Fibroblast of skin of left quadriceps (primary cell): Measurements from ENCODE around the gene NPIPA5.
"Not testable (repeated sequence)": the region's sequence is repeated elsewhere in the genome, so short reads cannot be mapped to it uniquely, and the experiment has no call there.

Experiments
- DNase-seq, 2 experiments: peaks; one replicate each; pipeline ENCODE4 v3.0.0-alpha.2; 2013; ENCODE audit warnings: low read depth in 2 of 2

The NPIPA5 gene

DNA sequence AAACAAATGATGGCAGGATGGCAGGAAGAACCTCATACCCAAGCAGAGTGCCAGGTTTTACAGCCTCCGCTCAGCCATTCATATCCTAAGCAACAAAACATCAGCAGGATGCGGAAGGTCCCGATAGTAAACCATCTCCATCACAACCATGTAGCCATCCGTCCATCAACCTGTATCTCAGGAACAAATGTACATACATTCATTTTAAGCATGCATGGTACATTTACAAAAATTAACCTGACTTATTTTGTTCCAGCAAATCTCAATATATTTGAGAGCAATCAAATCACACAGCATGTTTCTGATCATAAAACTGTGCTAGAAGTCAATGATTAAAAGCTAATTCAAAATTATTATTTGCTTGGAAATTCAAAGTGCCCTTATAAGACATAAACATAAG lies at the start of gene NPIPA5:
TSS of gene NPIPA5 (minus strand) at position 101 of the 400 bp plus-strand sequence. CDS start at position 101, 0 bp downstream.
- DNase-seq = not testable (repeated sequence)

DNA sequence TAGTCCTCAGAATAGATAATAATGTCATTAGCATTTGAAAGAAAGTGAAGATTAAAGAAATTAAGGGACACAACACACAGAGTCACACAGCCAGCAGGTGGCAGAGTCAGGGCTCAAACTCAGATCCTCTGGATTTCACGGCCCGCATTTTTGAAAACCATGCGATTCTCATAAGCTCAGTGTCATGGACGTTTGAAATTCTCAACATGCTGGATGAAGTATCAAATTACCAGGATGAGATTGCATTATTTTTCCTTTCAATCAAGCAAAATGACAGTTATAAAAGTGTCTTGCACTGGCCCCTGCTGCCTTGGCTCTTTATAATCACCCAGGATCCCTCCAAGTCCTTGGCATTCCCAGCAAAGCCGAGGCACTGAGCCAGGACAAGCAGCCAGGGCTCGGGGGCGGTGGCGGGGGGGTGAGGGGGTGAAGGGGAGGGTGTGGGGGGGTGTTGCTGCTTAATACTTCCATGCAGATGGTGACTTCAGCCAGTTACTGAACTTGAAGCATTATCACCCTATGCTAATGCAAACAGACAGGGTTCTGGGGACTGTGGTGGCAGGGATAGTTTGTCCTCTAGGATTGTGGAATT lies 49.6 kb upstream of the NPIPA5 start:
- peak; percentile 76 to 83 for DNase-seq

DNA sequence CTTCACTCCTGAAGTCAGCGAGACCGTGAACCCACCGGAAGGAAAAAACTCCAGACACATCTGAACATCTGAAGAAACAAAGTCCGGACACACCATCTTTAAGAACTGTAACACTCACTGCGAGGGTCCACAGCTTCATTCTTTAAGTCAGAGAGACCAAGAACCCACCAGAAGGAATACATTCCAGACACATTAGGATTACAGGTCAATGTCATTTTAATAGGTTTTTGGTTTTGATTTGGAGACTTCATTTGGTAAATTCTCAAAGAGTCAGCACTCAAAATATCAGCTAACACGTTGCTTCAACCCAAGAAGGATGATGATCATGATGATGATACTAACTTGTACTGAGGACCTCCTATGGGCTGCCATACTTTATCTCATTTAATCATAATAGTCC lies 48.7 kb upstream of the NPIPA5 start:
- no peak for DNase-seq

DNA sequence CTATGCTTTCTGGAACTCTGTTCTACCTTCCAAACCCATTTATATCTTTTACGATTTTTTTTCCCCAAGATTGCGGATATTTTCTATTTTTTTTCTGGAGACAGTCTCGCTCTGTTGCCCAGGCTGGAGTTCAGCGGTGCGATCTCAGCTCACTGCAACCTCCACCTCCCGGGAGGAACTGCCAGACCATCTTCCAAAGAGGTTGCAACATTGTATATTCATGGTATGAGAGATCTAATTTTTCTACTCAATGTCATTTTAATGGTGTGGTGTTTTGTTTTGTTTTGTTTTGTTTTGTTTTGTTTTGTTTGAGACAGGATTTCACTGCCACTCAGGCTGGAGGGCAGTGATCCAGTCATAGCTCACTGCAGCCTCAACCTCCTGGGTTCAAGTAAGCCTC lies 47.8 kb upstream of the NPIPA5 start:
- DNase-seq = no peak

DNA sequence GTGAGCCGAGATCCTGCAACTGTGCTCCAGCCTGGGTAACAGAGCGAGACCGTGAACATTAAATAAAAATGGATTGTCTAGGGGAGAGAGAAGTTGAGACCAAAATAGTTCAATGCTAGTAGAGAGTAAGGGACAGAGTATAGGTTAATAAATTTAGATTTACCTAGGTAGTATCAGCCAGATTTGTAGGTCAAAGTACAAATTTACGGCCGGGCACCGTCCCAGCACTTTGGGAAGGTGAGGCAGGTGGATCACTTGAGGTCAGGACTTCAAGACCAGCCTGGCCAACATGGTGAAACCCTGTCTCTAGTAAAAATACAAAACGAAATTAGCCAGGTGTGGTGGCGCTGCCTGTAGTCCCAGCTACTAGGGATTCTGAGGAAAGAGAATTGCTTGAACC lies 44.1 kb upstream of the NPIPA5 start:
- DNase-seq = no peak

DNA sequence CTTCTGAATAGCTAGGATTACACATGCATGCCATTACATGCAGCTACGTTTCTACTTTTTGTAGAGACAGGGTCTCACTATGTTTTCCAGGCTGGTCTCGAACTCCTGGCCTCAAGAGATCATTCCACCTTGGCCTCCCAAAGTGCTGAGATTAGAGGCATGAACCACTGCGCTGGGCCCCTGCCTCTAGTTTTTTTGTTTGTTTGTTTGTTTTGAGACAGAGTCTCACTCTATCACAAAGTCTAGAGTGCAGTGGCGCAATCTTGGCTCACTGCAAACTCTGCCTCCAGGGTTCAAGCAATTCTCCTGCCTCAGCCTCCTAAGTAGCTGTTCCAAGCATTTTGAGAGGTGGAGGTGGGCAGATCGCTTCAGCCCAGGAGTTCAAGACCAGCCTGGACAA lies 43.6 kb upstream of the NPIPA5 start:
- DNase-seq = not testable (repeated sequence)

DNA sequence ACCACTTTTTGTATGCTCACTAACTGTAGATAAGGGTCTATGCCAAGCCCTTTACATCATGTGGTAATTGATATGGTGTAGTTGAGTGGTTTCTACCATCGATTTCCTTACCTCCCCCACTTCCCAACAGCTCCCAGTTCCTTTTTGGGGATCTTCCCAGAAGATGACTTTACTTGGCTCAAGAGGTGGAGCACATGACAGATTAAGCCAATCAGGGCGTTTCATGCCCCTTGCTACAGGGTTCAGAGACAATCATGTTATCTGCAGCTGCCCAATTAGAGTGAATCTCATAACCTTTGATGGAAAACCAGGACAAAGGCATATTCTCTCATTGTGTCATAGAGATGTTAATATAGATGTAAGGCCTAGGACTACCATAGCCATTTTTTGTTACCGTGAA lies 40.1 kb upstream of the NPIPA5 start:
- DNase-seq = no peak

DNA sequence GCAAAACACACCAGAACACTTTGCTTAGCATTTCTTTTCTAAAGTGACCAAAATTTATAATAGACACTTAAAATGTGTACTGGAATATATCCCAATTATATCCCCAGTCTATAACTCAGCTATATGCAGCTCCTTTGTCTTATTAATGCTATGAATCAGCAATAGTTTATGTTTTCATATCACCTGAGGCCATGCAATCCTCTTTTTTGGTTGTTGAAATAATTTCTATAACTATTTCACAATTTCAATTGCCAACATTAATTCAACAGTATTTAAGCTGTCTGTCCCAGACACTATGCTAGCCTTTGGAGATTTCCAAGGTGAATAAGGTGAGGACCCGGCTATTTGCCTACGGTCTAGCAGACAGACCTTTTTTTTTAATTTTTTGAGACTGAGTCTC lies 39.1 kb upstream of the NPIPA5 start:
- no peak for DNase-seq

DNA sequence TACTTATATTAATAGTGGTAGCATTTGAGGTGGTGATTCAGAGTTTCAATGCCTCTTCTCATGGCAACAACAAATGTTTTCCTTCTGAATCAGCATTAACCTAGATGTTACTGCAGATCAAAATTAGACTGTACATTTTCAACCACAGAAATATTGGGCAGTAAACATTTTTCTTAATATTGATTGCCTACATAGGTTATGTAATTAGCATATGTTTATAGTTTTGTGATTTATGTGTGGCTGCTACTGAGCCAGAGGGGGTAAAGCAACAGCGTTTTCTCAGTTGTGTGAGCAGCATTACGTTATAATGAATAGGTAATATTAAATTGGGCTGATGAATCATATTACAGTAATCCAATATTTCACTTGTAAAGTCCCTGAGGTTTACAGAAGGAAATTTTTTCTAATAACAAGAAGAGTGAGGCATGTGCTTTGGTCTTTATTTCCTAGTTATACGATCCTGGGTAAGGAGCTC lies 37.5 kb upstream of the NPIPA5 start:
- no peak for DNase-seq

DNA sequence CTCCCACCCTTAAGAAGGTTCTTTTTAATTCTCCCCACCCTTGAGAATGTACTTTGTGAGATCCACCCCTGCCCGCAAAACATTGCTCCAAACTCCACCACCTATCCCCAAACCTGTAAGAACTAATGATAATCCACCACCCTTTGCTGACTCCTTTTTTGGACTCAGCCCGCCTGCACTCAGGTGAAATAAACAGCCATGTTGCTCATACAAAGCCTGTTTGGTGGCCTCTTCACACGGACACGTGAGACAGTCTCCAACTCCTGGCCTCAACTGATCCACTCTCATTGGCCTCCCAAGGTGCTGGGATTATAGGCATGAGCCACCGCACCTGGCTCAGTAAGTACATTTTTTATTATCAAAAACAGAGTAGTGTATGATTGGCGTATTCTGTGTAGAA lies 31.4 kb upstream of the NPIPA5 start:
- not testable (repeated sequence) for DNase-seq

DNA sequence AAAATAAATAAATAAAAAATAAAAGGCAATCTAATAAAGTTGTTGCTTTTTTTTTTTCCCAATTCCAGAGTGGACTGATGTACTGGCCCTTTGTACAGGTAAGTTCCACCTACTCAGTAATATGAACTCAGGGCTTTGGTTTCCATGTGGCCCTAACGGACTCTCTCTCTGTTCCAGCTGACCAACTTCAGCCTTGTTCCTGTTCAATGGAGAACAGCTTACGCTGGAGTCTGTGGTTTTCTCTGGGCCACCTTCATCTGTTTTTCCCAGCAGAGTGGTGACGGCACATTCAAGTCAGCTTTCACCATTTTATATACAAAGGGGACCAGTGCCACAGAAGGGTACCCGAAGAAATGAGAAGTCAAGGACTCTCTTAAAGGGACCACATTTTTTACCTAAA lies 29.7 kb upstream of the NPIPA5 start:
- DNase-seq = not testable (repeated sequence)

DNA sequence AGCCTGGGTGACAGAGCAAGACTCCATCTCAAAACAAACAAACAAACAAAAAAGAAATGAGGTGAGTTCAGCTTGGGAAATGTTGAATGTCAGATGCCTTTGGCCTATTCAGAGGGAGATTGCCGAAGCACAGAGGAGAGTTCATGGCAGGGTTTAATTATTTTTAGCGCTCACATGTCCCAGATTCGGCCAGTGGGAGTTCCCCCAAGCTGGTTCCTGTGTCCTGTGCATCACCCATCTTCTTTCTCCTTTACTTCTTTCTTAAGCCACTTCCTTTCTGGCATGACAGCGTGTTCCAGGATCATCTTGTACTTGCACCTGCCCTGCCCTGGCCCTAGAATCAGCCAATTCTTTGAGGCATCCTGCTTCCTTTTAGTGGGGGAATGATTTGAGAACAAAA lies 26.7 kb upstream of the NPIPA5 start:
- DNase-seq = no peak

DNA sequence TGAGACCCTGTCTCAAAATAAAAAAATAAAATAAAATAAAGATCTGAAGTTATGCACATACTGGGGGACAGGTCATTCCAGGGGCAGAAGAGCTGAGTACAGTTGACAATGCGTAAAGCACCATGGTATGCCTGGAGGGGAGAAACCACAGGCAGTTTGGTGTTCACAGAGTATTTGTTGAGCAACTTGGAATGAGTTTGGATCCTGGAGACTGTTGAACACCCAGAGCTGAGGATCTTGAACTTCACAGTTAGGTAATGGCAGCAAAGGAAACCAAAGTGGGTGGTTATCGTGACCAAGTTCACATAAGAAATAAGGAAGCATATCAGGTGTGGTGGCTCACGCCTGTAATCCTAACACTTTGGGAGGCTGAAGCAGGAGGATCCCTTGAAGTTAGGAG lies 26.0 kb upstream of the NPIPA5 start:
- DNase-seq = not testable (repeated sequence)

DNA sequence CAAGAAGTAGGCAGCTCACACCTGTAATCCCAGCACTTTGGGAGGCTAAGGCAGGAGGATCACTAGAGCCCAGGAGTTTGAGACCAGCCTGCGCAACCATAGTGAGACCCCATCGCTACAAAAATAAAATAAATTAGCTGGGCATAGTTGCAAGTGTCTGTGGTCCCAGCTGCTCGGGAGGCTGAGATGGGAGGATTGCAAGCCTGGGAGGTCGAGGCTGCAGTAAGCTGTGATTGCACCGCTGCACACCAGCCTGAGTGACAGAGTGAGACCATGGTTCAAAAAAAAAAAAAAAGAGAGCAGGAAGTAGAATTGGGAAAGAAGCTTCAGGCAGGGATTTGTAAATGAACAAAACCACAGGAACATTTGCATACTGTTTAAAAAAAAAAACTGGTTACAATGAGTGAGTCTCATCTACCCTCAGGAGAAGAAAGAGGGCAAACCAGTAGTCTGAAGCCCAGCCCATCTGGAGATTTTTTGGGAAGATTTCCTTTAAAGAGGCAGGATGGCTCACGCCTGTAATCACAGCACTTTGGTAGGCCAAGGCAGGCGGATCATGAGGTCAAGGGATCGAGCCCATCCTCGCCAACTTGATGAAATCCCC lies 25.4 kb upstream of the NPIPA5 start:
- no peak for DNase-seq

DNA sequence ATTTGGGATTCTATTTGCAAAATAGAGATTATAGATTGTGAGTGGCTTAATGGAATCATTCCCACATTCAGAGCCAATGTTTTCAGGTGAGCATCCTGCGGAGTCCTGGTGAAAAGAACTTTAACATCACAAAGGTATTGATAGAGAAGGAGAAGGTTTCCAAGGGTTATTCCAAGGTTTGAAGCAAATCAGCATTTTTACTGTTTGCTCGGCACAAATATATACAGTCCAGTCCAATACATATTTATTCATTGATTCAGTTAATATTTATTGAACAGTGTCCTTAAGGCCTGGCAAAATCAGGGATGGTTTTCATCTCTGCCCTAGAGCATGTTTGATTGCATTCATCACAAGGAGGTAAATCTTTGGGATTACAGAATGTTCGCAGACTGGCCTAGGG lies 23.9 kb upstream of the NPIPA5 start:
- no peak for DNase-seq

DNA sequence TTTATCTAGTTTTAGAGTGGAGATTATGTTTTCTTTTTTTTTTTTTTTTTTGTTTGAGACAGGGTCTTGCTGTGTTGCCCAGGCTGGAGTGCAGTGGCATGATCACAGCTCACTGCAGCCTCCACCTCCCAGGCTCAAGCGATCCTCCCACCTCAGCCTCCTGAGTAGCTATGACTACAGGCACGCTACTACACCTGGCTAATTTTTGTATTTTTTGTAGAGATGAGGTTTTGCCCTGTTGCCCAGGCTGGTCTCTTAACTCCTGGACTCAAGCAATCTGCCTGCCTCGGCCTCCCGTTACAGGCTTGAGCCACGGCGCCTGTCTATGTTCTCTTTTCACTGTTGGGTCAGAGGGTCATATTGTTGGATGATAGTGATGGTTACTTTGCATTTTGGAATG lies 22.2 kb upstream of the NPIPA5 start:
- not testable (repeated sequence) for DNase-seq

DNA sequence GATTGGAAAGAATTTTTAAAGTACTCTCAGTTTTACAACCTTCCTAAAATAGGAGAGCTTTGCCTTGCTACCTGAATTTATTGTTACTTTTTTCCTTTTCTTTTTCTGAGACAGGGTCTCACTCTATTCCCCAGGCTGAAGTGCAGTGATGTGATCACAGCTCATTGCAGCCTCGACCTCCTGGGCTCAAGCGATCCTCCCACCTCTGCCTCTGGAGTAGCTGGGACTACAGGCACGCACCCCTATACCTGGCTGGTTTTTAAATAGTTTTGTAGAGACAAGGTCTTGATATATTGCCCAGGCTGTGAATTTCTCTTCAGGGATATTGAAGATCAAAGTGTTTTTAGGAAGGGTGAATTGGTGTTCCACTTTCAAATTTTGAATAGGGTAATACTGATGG lies 21.2 kb upstream of the NPIPA5 start:
- no peak for DNase-seq

DNA sequence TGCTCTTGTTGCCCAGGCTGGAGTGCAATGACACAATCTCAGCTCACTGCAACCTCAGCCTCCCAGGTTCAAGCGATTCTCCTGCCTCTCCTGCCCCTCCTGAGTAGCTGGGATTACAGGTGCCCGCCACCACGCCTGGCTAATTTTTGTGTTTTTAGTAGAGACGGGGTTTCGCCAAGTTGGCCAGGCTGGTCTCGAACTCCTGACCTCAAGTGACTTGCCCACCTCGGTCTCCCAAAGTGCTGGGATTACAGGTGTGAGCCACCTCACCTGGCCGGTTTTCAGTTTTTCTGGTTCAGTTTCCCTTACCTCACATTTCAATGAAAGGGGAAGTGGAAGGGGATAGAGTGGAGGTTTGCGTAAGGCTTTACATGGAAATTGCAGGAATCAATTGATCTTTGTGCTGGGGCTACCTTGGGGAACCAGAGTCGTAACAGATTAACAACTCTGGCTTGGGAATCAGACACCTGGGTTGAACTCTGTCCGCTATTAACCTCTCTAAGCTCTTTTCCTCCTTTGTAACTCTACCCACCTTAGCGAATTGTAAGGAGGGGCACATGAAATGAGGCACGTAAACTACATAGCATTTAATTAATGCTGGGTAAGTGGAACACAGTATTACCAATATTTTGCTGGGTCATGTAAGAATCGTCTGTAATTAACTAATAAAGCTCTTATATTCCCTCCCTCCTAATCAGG lies 20.7 kb upstream of the NPIPA5 start:
- no peak for DNase-seq

DNA sequence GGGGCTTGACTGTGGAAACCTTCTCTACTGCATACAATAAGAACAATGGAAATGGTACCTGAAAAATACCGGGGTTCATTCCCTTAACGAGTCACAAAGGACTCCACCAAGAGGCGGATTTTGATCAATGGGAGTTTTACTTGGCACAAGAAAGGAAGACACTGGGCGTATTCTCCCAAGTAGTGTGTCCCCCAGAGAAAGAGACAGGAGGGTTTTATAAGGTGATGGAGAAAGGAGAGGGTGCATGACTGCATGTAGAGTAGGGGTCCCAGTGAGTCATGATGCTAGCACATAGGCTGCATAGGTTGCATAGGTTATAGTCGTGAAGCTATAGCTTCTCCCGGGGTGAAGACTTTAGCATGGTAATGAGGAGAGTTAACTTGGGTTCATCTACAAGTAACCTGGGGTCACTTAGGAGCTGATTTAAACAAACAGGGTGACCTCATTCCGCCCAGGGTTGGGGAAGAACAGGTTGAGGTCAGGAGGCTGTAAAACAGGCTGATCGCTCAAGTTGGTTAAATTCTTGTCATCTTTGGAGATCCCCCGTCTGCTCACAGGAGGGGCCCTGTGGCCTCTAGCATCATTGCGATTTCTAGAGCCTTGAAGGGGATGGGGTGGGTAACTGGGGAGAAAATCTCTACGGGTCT lies 19.0 kb upstream of the NPIPA5 start:
- no peak for DNase-seq

DNA sequence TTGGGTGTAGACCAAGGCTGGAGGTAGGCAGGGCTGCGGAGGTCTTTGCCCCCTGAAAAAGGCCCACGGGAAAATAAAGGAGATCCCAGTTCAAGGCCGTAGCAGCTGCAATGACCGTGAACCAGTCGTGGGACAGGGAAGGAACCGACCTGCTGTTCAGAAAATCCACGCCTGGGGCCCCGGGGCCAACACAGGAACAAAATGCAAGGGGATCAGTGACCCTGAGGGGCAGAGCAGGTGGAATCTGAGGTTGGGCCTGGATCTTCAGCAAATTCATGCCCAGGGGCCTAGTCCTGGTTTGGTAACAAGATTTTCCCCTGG lies 18.4 kb upstream of the NPIPA5 start:
- DNase-seq = not testable (repeated sequence)

DNA sequence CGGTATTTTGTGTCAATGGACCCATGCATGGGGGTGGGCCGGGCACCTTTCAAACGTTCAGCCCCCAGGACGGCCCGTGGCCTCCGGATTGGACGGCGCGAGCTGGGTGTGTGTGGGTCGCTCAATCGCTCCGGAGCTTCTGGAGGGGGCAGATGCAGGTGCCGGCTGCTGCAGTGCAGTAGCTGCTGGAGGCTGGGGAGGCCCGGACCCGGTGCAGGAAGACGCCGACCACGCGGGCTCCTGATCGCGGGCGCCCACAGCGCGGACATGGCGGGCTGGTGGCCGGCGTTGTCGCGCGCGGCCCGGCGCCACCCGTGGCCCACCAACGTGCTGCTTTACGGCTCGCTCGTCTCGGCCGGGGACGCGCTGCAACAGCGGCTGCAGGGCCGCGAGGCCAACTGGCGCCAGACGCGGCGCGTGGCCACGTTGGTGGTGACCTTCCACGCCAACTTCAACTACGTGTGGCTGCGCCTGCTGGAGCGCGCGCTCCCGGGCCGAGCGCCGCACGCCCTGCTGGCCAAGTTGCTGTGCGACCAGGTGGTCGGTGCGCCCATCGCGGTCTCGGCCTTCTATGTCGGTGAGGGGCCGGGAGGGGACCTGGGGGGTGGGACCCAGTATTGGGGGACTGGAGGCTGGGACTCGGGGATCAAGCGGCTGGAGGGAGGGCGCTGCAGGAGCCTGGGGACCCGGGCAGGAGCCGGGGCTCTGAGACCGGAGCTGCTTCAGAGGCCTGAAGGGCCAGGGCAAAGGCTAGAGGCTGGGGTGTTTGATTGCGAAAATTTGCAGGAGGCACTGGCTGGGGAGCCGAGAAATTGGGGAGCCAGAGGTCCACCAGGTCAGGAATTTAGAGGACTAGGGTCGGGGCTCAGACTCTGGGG lies 17.8 kb upstream of the NPIPA5 start, which contains the start of gene MPV17L:
TSS of gene MPV17L (plus strand) at position 124 of the 878 bp plus-strand sequence. CDS start at position 268, 144 bp downstream.
- not testable (repeated sequence) for DNase-seq

DNA sequence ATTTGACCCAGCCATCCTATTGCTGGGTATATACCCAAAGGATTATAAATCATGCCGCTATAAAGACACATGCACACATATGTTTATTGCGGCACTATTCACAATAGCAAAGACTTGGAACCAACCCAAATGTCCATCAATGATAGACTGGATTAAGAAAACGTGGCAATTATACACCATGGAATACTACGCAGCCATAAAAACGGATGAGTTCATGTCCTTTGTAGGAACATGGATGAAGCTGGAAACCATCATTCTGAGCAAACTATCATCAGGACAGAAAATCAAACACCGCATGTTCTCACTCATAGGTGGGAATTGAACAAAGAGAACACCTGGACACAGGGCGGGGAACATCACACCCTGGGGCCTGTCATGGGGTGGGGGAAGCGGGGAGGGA lies 14.9 kb upstream of the NPIPA5 start:
- not testable (repeated sequence) for DNase-seq
